Skin of body (tissue), 2 donors: Measurements from ENCODE around the gene NSUN4. TPM values are rescaled to one million over a fixed set of nuclear protein-coding genes. Genes with fewer than 3 reads are reported as not detected.
"Not testable (repeated sequence)": the region's sequence is repeated elsewhere in the genome, so short reads cannot be mapped to it uniquely, and the experiment has no call there.

Experiments used
- DNase-seq: peaks from one replicate; lab custom pipeline; 2025; lab: John Stamatoyannopoulos, UW
- total RNA-seq: library from RNA; depleted of rRNA; stranded (reverse); fragments of >200 nt; gene quantifications from one replicate; pipeline ENCODE4 v1.2.3, GENCODE V29; 2014

The NSUN4 gene
- total RNA-seq, 1 donor from 2014 or later: 14.2 TPM

GRCh38 chr1:46325285-46326076, 15.1 kb upstream of the NSUN4 start:
- DNase-seq: not testable (repeated sequence)

- DNase-seq: not testable (repeated sequence)
Measured at GRCh38 chr1:46328182-46328581, 12.4 kb upstream of the NSUN4 start.

DNA sequence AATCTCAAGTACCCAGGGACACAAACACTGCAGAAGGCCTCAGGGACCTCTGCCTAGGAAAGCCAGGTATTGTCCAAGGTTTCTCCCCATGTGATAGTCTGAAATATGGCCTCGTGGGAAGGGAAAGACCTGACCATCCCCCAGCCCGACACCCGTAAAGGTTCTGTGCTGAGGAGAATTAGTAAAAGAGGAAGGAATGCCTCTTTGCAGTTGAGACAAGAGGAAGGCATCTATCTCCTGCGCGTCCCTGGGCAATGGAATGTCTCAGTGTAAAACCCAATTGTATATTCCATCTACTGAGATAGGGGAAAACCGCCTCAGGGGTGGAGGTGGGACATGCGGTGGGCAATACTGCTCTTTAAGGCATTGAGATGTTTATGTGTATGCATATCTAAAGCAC, 10.8 kb upstream of the NSUN4 start:
- not testable (repeated sequence) for DNase-seq

GRCh38 chr1:46330381-46330780, 10.2 kb upstream of the NSUN4 start:
- DNase-seq: not testable (repeated sequence)

DNA sequence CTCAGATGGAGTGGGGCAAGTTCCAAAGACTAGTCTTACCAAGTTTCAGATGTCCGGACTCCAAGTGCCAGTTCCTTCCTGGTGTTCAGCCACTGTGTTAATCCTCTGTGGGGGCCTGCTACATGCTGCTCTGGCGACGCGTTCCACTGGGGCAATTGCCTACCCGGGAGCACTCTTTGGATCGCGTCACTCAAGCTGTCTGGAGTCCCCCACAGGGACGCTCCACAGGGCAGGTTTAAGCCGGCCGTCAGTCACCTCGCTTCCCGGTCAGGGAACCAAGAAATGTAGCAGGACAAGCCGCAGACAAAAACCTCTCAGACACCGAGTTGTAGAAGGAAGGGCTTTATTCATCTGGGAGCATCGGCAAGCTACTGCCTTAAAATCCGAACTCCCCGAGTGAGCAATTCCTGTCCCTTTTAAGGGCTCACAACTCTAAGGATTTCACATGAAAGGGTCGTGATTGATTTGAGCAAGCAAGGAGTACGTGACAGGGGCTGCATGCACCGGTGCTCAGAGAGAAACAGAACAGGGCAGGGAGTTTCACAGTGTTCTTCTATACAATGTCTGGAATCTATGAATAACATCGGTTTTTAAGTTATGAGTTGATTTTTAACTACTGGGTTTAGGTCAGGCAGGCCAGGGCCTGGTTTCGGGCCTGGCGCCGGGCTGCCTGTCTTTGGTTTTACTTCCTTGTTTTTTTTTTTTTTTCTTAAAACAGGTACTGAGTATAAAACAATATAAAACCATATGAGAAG, 8.6 kb upstream of the NSUN4 start:
- DNase-seq: not testable (repeated sequence)

GRCh38 chr1:46333300-46334029, 7.1 kb upstream of the NSUN4 start:
- DNase-seq: no peak

- no peak for DNase-seq
Measured at GRCh38 chr1:46334030-46334384, 6.6 kb upstream of the NSUN4 start.

GRCh38 chr1:46335081-46335480, 5.5 kb upstream of the NSUN4 start:
- DNase-seq: no peak

- DNase-seq: not testable (repeated sequence)
Measured at GRCh38 chr1:46337409-46337808, 3.2 kb upstream of the NSUN4 start.

DNA sequence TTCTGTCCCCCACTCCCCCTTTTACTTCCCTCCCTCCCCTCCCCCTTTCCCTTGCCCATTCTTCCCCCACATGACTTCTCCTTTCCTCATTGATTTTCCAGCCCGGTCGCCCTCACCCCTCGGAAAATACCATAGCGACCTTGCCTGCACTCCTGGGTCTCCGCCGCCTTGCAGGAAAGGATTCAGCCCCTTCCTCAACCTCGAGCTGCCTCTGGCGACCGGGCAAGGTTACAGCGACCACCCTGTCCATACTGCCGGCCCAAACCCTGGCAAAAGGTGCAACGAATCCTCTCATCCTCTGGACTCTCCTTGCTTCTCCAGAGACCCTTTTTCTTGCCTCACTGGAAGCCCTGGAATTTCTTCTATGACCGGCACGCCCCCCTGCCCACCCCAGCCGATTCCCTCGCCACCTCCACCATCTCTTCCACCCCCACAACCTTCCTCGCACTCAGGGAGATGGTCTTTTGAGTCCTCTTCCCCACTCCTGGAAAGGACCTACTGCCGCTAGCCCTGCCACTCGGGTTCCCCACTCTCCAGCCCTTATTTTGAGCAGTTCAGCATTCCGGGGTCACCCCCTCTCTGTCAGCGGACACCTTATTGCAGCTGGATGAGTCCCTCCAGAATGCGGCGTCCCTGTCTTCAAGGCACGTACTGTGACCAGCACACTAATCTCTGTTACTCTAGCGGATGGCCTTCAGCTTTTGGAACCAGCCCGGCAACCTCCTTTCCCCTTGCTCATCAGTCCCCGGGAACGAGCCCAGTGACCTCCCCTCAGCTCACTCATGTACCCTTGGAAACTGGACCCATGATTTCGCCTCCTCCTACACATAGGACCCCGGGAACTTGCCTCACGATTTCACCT, 846 bp downstream of the NSUN4 start:
- no peak for DNase-seq

DNA sequence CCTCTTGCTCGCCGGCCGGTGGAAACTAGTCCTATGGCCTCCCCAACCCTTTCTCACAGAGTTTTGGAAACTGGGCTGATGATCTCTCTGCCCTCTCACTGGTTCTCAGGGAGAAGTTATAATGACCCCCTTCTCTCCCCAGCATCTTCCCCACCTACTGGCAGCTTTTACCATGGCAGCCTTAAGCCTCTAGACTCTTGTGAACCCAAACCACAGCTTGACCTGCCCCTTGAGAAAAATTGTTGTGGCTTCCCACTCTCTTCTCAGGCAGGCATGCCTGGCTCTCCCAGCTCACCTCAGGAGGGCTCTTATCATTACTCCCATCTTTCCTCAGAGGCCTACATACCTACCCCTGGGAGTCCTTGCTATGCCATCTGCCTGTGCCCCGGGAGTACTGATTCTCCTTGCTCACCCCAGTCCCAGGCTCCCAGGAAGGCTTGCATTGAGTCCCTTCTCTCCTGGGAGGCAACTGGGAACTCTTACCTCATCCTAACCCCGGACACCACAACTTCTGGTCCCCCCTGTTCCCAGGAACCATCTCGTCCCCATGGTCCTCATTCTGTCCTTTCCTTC, 1.6 kb downstream of the NSUN4 start:
- no peak for DNase-seq

DNA sequence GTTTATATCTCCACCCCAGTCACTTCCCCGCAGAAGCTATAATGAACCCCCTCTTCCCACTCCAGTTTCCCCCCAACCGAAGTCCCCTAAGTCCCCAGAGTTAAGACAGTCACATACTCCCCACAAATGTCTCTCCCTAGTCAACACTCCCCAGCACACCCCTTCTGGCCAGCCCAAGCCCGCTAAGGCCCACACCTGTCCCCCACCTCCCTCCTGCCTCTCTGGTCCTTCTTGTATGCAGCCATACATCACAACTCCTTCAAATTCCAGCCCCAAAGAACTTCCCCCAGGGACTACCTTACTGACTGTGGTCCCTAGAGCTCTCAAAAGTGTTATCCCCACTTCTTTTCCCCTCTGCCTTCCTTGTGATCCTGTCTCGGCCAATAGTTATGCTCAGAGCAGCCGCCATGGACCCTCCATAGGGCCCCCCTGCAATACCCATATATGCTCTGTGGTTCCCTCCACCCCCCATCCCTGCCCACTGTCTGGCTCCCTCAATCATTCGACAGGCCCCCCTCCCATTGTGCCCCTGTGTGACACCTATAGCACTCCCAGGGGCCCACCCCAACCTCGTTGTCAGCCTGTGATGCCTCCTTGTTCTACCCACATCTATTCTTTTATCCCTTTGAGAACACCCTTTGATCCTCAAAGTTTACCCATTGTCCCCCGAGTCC, 2.2 kb downstream of the NSUN4 start:
- no peak for DNase-seq

- no peak for DNase-seq
Measured at GRCh38 chr1:46343351-46343695, 2.7 kb downstream of the NSUN4 start.

DNA sequence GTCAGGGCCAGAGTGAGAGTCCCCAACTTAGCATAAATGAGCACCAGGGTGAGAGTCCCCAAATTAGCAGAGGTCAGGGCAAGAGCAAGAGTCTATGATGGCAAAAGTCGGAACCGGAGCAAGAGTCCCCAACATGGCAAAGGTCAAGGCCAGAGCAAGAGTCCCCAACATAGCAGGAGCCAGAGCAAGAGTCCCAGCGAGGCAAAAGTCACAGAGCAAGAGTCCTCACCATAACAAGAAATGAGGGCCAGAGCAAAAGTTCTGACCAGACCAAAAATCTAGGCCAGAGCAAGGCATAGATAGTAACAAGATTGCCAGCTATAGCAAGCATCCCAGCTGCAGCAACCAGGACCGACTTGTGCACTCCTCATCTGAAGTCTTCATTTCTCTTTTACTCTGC, 3.1 kb downstream of the NSUN4 start:
- no peak for DNase-seq

DNA sequence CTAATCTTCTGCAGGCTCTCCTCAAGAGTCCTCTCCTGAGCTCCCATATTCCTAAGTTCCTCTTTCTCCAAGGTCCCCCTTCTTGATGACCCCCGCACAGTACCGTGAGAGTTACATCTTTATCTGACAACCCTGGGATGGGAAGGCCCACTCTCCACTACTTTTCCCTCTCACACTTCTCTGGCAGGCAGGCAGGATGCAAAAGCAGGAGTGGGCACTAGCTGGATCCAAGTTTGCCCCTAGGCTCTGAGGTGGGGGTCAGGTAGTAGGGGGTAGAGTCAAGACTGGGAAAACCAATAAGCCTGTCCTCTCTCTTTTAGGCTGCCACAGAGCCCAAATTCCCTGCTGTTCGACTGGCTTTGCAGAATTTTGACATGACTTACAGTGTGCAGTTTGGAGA, 3.9 kb downstream of the NSUN4 start:
- no peak for DNase-seq

DNA sequence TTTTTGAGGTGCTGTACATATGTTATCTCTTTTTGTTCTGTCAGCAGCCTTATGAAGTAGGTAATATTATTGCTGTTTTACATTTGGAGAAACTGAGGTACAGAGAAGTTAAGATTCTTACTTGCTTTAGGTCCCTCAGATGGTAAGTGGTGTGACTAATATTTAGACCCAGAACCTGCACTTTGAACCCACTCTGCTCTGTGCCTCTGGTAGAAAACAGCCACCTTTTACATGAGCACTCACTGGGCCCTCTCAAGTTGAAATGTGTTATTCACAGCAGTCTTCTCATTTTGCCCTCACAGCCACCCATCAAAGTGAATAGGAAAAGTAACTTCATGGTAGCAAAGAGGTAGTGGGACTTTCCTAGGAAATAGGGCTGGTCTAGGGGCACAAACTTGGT, 4.7 kb downstream of the NSUN4 start:
- no peak for DNase-seq

GRCh38 chr1:46352363-46352762, 11.8 kb downstream of the NSUN4 start:
- no peak for DNase-seq

GRCh38 chr1:46355920-46356319, 15.3 kb downstream of the NSUN4 start:
- not testable (repeated sequence) for DNase-seq

DNA sequence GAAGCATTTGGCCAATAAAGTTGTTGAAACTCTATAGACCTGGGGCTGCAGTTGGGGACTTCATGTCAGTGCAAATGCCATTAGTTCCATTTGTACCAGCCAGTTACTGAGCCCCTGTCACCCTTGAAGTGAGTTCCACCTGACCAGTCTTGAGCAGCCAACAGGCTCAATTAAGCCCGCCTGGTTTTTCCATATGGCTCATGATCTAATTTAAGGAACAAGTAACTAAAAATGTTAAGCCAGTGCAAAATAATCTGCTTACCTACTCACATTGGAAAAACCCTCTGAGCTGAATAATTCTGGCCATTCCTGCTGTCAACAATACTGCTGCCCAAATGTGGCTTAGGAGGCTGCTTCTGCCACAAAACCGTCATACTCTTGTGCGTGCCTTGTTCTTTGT, 21.6 kb downstream of the NSUN4 start:
- no peak for DNase-seq

DNA sequence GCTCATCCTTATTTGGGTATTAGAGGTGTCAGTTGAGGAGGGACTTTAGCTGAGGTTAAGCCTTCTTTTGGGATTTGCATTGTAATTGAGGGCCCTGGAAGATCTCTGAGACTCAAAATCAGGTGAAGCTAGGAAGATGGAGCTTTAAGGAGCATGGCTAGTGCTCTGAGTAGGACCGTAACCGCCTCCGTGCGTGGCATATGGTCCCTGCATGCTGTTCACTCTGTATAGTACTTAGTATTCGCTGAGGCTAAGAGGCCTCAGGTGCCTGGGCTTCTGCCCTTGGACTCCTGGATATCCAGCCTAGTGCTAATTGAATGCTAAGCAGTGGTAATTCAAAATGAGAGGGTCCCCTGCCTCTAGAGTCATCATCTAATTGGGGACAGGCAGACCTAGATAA, 22.5 kb downstream of the NSUN4 start:
- DNase-seq: no peak
